Mesothelial cell of epicardium (in vitro differentiated cells): Measurements from ENCODE around the gene PTPRN2. TPM values are rescaled to one million over a fixed set of nuclear protein-coding genes. Genes with fewer than 3 reads are reported as not detected.

Experiments used
- DNase-seq, 2 experiments: peaks; one replicate each; pipeline ENCODE4 v3.0.0; 2021; ENCODE audit warnings: low spot score in 2 of 2; ENCODE audit not compliant: unreplicated experiment in 2 of 2
- H3K27ac Mint-ChIP-seq: 2 replicates; pipeline ENCODE4 v1.8.0; 2021; ENCODE audit warnings: mixed read lengths
- H3K27me3 Mint-ChIP-seq: 2 replicates; pipeline ENCODE4 v1.8.0; 2021; ENCODE audit warnings: low read depth, mixed read lengths
- H3K36me3 Mint-ChIP-seq: 2 replicates; pipeline ENCODE4 v1.8.0; 2021; ENCODE audit warnings: mixed read lengths
- H3K4me1 Mint-ChIP-seq: 2 replicates; pipeline ENCODE4 v1.8.0; 2021; ENCODE audit warnings: mixed read lengths
- H3K4me3 Mint-ChIP-seq: 2 replicates; pipeline ENCODE4 v1.8.0; 2021; ENCODE audit warnings: mild to moderate bottlenecking, moderate library complexity, mixed read lengths
- H3K9me3 Mint-ChIP-seq: 2 replicates; pipeline ENCODE4 v1.8.0; 2021; ENCODE audit warnings: mixed read lengths
- CTCF ChIP-seq: fragments of 200-600 bp; sonication (generic); IDR thresholded peaks from one replicate; pipeline ENCODE4 v1.5.0; 2021; ENCODE audit warnings: antibody characterized with exemption; ENCODE audit not compliant: unreplicated experiment
- total RNA-seq: library from RNA; stranded (reverse); gene quantifications from 3 replicates; pipeline ENCODE4 v1.2.1, GENCODE V29; 2021

PTPRN2 gene
- total RNA-seq, 1 donor from 2014 or later, result 2.2 TPM

- peaks cover 8% of the 10 kb centered on the region for H3K27me3 Mint-ChIP-seq
- peaks cover 14% of the 10 kb centered on the region for H3K9me3 Mint-ChIP-seq
- H3K27ac Mint-ChIP-seq, result no peak overlapping the region
- no peak for TF ChIP-seq CTCF
- no peaks in the 10 kb centered on the region for H3K4me1 Mint-ChIP-seq
- H3K36me3 Mint-ChIP-seq, result no peaks in the 10 kb centered on the region
- no peak overlapping the region for H3K4me3 Mint-ChIP-seq
- no peak for DNase-seq
Measured at GRCh38 chr7:158454631-158455030, 133.0 kb downstream of the PTPRN2 start.

- peaks cover 8% of the 10 kb centered on the region for H3K27me3 Mint-ChIP-seq
- H3K4me3 Mint-ChIP-seq, result no peak overlapping the region
- no peaks in the 10 kb centered on the region for H3K4me1 Mint-ChIP-seq
- H3K9me3 Mint-ChIP-seq, result peaks cover 14% of the 10 kb centered on the region
- no peak for DNase-seq
- TF ChIP-seq CTCF, result no peak
- H3K27ac Mint-ChIP-seq, result no peak overlapping the region
- H3K36me3 Mint-ChIP-seq, result no peaks in the 10 kb centered on the region
Measured at GRCh38 chr7:158453663-158454062, 134.0 kb downstream of the PTPRN2 start.

- Mint-ChIP-seq H3K36me3 (no peaks in the 10 kb centered on the region), H3K27ac (no peak overlapping the region), H3K4me1 (no peaks in the 10 kb centered on the region), H3K9me3 (peaks cover 14% of the 10 kb centered on the region), H3K27me3 (peaks cover 8% of the 10 kb centered on the region), H3K4me3 (no peak overlapping the region)
- TF ChIP-seq CTCF, result no peak
- no peak for DNase-seq
Measured at GRCh38 chr7:158452331-158452730, 135.3 kb downstream of the PTPRN2 start.

- no peak for DNase-seq
- Mint-ChIP-seq H3K4me3 (no peak overlapping the region), H3K27me3 (peaks cover 8% of the 10 kb centered on the region), H3K27ac (no peak overlapping the region), H3K9me3 (peaks cover 7% of the 10 kb centered on the region), H3K4me1 (no peaks in the 10 kb centered on the region), H3K36me3 (no peaks in the 10 kb centered on the region)
- no peak for TF ChIP-seq CTCF
Measured at GRCh38 chr7:158450476-158451124, 137.0 kb downstream of the PTPRN2 start.

- DNase-seq, result no peak
- Mint-ChIP-seq H3K4me3 (no peak overlapping the region), H3K9me3 (peaks cover 7% of the 10 kb centered on the region), H3K27me3 (peaks cover 8% of the 10 kb centered on the region), H3K4me1 (no peaks in the 10 kb centered on the region), H3K36me3 (no peaks in the 10 kb centered on the region), H3K27ac (no peak overlapping the region)
- TF ChIP-seq CTCF, result no peak
Measured at GRCh38 chr7:158449942-158450341, 137.7 kb downstream of the PTPRN2 start.

- H3K27me3 Mint-ChIP-seq, result peaks cover 8% of the 10 kb centered on the region
- no peak for DNase-seq
Measured at GRCh38 chr7:158449266-158449665, 138.4 kb downstream of the PTPRN2 start.

More at GRCh38 chr7:158449266-158449665, 138.4 kb downstream of the PTPRN2 start:
- Mint-ChIP-seq H3K9me3 (no peaks in the 10 kb centered on the region), H3K36me3 (no peaks in the 10 kb centered on the region), H3K4me1 (no peaks in the 10 kb centered on the region), H3K4me3 (no peak overlapping the region), H3K27ac (no peak overlapping the region)
- TF ChIP-seq CTCF, result no peak
